OCI-LY7 (cell line): ENCODE measurements around the gene ZFYVE28. TPM values are rescaled to one million over a fixed set of nuclear protein-coding genes. Genes with fewer than 3 reads are reported as not detected.

Source experiments
- BruUV-seq: library from RNA; stranded (reverse); fragments of 400-500 nt; replicated peaks from 2 replicates; lab custom pipeline; 2021; lab: Mats Ljungman, UMichigan
- CTCF ChIA-PET: fragments of 300-600 bp; sonication (Branson Sonifier 250); formaldehyde crosslinking; loops from one replicate; lab custom pipeline; 2022; ENCODE audit warnings: antibody characterized with exemption; ENCODE audit not compliant: unreplicated experiment; lab: Charles Lee
- POLR2A ChIA-PET: fragments of 300-600 bp; sonication (Branson Sonifier 250); formaldehyde crosslinking; loops from one replicate; lab custom pipeline; 2022; ENCODE audit warnings: antibody characterized with exemption; lab: Charles Lee
- DNase-seq: peaks from one replicate; pipeline ENCODE4 v3.0.0-alpha.2; 2015; ENCODE audit warnings: low spot score
- H2AFZ ChIP-seq: fragments of 200-600 bp; sonication (generic), shearing (Covaris generic); 2 replicates; pipeline ENCODE4 v1.6.1; 2014; ENCODE audit warnings: mild to moderate bottlenecking, antibody characterized with exemption, low read length, moderate library complexity
- H3K27ac ChIP-seq: fragments of 200-600 bp; sonication (generic); 2 replicates; pipeline ENCODE4 v1.5.1; 2014; ENCODE audit warnings: mixed run types, low read depth, mild to moderate bottlenecking, moderate library complexity, low read length, inconsistent platforms; ENCODE audit not compliant: poor library complexity, severe bottlenecking
- H3K36me3 ChIP-seq: fragments of 200-600 bp; sonication (generic); 2 replicates; pipeline ENCODE4 v1.6.1; 2014; ENCODE audit warnings: mild to moderate bottlenecking, antibody characterized with exemption, low read length, moderate library complexity, mixed read lengths; ENCODE audit not compliant: insufficient read depth
- H3K4me1 ChIP-seq: fragments of 200-600 bp; sonication (generic); 2 replicates; pipeline ENCODE4 v1.5.1; 2014; ENCODE audit warnings: mild to moderate bottlenecking, low read length; ENCODE audit not compliant: insufficient read depth, poor library complexity, severe bottlenecking
- H3K4me2 ChIP-seq: fragments of 200-600 bp; sonication (generic); 2 replicates; pipeline ENCODE4 v1.6.1; 2014; ENCODE audit warnings: mild to moderate bottlenecking, low read length
- H3K4me3 ChIP-seq: fragments of 200-600 bp; sonication (generic); 2 replicates; pipeline ENCODE4 v1.5.1; 2014; ENCODE audit warnings: mild to moderate bottlenecking, low read depth, low read length; ENCODE audit not compliant: poor library complexity, severe bottlenecking
- H3K79me2 ChIP-seq: fragments of 200-600 bp; sonication (generic); 2 replicates; pipeline ENCODE4 v1.6.1; 2016; ENCODE audit warnings: low read depth, mild to moderate bottlenecking, low read length, moderate library complexity, mixed read lengths; ENCODE audit not compliant: insufficient read depth
- H3K9me2 ChIP-seq: fragments of 200-600 bp; sonication (generic); 2 replicates; pipeline ENCODE4 v1.6.1; 2016; ENCODE audit warnings: mild to moderate bottlenecking, low read length, mixed read lengths; ENCODE audit not compliant: insufficient read depth
- H3K9me3 ChIP-seq: fragments of 200-600 bp; sonication (generic); 2 replicates; pipeline ENCODE4 v1.6.1; 2014; ENCODE audit warnings: mild to moderate bottlenecking, mixed run types, low read length, mixed read lengths
- H4K20me1 ChIP-seq: fragments of 200-600 bp; sonication (generic); 2 replicates; pipeline ENCODE4 v1.6.1; 2014; ENCODE audit warnings: mild to moderate bottlenecking, antibody characterized with exemption, low read length, moderate library complexity, mixed read lengths; ENCODE audit not compliant: insufficient read depth
- EZH2phosphoT487 ChIP-seq: fragments of 200-600 bp; sonication (generic); IDR thresholded peaks from 2 replicates; pipeline ENCODE4 v1.6.1; 2018; ENCODE audit warnings: low read depth, borderline replicate concordance, mild to moderate bottlenecking, mixed run types, antibody characterized with exemption, low read length, moderate library complexity, mixed read lengths
- intact Hi-C: fragments of 100-400 bp; cut with micrococcal nuclease; formaldehyde crosslinking; loops from one replicate; pipeline ENCODE4 v1.10.0; 2022; ENCODE audit not compliant: unreplicated experiment
- total RNA-seq, 2 experiments: library from RNA; depleted of rRNA in 1 of 2; stranded (reverse); fragments of >200 nt in 1 of 2; shearing (Covaris generic) in 1 of 2; gene quantifications; 2 replicates each; pipeline ENCODE4 v1.2.3, GENCODE V29; 2014 to 2022
- TF ChIP-seq, protein P1 (sequence below): fragments of 200-600 bp; sonication (generic); conservative IDR thresholded peaks from 2 replicates; pipeline ENCODE4 v1.5.1; 2014; ENCODE audit warnings: mild to moderate bottlenecking, antibody characterized with exemption, low read length, moderate library complexity, mixed read lengths

The ZFYVE28 gene
- total RNA-seq, 2 experiments from 2014 or later: 0.32 TPM; not detected in 1

DNA sequence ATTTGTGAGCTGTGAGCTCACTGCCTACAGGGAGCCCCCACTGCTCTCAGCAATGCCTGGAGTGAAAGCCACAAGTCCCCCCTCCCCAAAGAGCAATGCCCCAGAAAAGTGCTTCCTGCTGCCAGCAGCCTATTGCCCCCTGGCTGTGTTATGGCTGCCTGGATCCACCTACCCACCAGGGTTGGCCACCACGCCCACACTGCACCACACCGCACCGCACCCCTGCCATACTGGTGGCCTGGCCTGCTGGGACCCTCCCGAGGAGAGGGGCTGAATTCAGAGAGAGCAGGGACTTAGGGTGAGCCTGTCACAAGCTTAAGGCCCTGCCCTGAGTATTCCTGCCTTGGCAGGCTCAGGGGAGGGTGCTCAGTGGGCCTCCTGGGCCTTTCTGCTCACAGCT lies 4.6 kb upstream of the ZFYVE28 start:
- no peaks in the 10 kb centered on the region for H3K36me3 ChIP-seq
- no peaks in the 10 kb centered on the region for H3K9me2 ChIP-seq
- peaks cover 23% of the 10 kb centered on the region for H3K4me1 ChIP-seq
- intact Hi-C loops: no loop called here
- BruUV-seq: no TSS peak
- no peaks in the 10 kb centered on the region for H3K79me2 ChIP-seq
- no peaks in the 10 kb centered on the region for H3K9me3 ChIP-seq
- TF ChIP-seq, protein P1, sequence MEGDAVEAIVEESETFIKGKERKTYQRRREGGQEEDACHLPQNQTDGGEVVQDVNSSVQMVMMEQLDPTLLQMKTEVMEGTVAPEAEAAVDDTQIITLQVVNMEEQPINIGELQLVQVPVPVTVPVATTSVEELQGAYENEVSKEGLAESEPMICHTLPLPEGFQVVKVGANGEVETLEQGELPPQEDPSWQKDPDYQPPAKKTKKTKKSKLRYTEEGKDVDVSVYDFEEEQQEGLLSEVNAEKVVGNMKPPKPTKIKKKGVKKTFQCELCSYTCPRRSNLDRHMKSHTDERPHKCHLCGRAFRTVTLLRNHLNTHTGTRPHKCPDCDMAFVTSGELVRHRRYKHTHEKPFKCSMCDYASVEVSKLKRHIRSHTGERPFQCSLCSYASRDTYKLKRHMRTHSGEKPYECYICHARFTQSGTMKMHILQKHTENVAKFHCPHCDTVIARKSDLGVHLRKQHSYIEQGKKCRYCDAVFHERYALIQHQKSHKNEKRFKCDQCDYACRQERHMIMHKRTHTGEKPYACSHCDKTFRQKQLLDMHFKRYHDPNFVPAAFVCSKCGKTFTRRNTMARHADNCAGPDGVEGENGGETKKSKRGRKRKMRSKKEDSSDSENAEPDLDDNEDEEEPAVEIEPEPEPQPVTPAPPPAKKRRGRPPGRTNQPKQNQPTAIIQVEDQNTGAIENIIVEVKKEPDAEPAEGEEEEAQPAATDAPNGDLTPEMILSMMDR: no peak
- no peak for TF ChIP-seq EZH2phosphoT487
- H4K20me1 ChIP-seq: no peaks in the 10 kb centered on the region
- H3K4me2 ChIP-seq: no peak overlapping the region
- H3K4me3 ChIP-seq: no peak overlapping the region
- no peak overlapping the region for H2AFZ ChIP-seq
- no peak for DNase-seq
- CTCF ChIA-PET: interaction anchor here (0.6 kb wide), 1 partner anchor 367 kb away, joined by 3 read pairs; no protein-coding TSS in a partner anchor
- no peak overlapping the region for H3K27ac ChIP-seq
- POLR2A ChIA-PET: no interaction called here

DNA sequence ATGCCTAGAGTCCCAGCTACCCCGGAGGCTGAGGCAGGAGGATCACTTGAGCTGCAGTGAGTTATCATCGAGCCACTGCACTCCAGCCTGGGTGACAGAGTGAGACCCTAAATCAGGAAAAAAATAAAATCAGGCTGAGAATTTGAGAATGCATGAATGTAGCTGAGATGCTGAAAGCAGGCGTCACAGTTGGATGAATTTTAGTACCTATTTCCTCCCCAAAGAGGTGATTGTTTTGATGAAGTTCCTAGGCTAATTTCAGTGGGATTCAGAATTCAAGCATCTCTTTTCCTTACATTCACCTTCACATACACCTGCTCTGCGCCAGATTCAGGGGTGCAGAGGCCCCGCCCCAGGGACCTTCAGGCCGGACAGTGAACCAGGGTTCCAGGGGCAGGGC lies 3.5 kb upstream of the ZFYVE28 start:
- peak overlapping the region; percentile 39 for H3K4me2 ChIP-seq
- BruUV-seq: no TSS peak
- no peak overlapping the region for H3K4me3 ChIP-seq
- H2AFZ ChIP-seq: no peak overlapping the region
- no peak for TF ChIP-seq EZH2phosphoT487
- TF ChIP-seq, protein P1: no peak
- ChIA-PET POLR2A (interaction anchor here (0.7 kb wide), 1 partner anchor 111 kb away, joined by 8 read pairs; no protein-coding TSS in a partner anchor), CTCF (interaction anchor here (0.6 kb wide), 1 partner anchor 20 kb away, joined by 3 read pairs; no protein-coding TSS in a partner anchor)
- intact Hi-C loops: no loop called here
- H3K27ac ChIP-seq: no peak overlapping the region
- H3K9me2 ChIP-seq: no peaks in the 10 kb centered on the region
- H3K9me3 ChIP-seq: no peaks in the 10 kb centered on the region
- H4K20me1 ChIP-seq: no peaks in the 10 kb centered on the region
- H3K36me3 ChIP-seq: no peaks in the 10 kb centered on the region
- H3K79me2 ChIP-seq: no peaks in the 10 kb centered on the region
- H3K4me1 ChIP-seq: peaks cover 23% of the 10 kb centered on the region
- DNase-seq: peak; percentile 25

DNA sequence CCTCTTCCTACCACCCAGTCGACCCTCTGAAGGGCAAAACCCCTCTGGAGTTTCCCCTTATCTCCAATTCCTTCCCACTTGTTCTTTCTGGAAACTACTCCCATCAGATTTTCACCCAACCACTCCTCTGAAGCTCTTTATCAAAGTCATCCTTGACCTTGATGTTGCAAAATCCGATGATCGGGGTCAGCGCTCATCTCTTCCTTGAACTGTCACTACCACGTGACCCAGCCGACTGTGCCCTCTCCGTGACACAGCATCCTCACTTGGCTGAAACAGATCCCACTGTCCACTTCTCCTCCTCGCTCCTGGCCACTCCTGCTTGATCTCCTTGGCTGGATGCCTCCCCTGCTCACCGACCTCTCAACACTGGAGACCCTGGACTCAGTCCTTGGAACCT lies 1.4 kb upstream of the ZFYVE28 start:
- H3K4me2 ChIP-seq: peak overlapping the region; percentile 78; the same call in 1 of the 2 replicates
- no peak overlapping the region for H2AFZ ChIP-seq

More for the DNA sequence above, 1.4 kb upstream of the ZFYVE28 start:
- no peak overlapping the region for H3K27ac ChIP-seq
- BruUV-seq: no TSS peak
- ChIA-PET CTCF (interaction anchor here (1.0 kb wide), 1 partner anchor 124 kb away, joined by 3 read pairs; no protein-coding TSS in a partner anchor), POLR2A (interaction anchor here (1.0 kb wide), 1 partner anchor 140 kb away, joined by 4 read pairs; no protein-coding TSS in a partner anchor)
- H4K20me1 ChIP-seq: no peaks in the 10 kb centered on the region
- no peak overlapping the region for H3K4me3 ChIP-seq
- DNase-seq: no peak
- H3K9me2 ChIP-seq: no peaks in the 10 kb centered on the region
- no peak for TF ChIP-seq EZH2phosphoT487
- TF ChIP-seq, protein P1: no peak
- H3K36me3 ChIP-seq: no peaks in the 10 kb centered on the region
- no peaks in the 10 kb centered on the region for H3K9me3 ChIP-seq
- no peaks in the 10 kb centered on the region for H3K79me2 ChIP-seq
- H3K4me1 ChIP-seq: peaks cover 19% of the 10 kb centered on the region
- intact Hi-C loops: no loop called here
